ENCODE measurements around the gene CCDC187. TPM values are rescaled to one million over a fixed set of nuclear protein-coding genes. Genes with fewer than 3 reads are reported as not detected.

Gene CCDC187
- total and polyA plus RNA-seq, 2 of the 13 experiments (the other 11 are each of a cell fraction or from before 2014, with no cell fraction given): 0.03 to 0.13 TPM

DNA sequence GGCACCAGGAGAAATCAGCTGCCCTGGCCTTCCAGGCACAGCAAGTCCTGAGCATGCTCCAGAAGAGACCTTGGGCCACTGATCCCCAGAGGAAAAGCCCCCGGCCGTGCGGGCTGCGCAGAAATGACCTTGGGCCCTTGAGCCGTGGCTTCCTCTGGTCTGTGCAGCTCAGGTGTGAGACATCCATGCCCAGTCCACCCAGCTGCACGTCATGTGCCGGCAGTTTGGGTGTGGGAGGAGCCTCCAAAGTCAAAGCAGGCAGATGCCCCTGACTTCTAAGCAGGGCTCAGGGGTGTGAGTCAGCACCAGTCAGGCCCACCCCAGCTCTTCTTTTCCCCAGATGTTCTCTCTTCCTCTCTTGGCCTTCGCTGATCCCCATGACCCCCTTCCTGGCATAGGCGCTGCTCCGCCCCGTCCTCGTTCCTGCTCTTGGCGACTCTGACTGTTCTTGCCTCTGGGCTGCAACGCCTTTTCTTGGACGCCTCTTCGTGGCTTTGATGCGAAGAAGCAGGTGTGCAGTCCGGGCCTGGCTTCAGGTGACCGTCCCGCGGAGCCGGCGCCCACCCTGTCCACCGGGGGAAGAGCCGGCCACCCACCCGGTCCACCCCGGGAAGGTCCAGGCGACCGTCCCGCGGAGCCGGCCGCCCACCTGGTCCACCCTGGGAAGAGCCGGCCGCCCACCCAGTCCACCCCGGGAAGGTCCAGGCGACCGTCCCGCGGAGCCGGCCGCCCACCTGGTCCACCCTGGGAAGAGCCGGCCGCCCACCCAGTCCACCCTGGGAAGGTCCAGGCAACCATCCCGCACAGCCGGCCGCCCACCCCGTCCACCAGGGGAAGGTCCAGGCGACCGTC lies 52.4 kb downstream of the CCDC187 start (continued):
- TF ChIP-seq, protein P1, sequence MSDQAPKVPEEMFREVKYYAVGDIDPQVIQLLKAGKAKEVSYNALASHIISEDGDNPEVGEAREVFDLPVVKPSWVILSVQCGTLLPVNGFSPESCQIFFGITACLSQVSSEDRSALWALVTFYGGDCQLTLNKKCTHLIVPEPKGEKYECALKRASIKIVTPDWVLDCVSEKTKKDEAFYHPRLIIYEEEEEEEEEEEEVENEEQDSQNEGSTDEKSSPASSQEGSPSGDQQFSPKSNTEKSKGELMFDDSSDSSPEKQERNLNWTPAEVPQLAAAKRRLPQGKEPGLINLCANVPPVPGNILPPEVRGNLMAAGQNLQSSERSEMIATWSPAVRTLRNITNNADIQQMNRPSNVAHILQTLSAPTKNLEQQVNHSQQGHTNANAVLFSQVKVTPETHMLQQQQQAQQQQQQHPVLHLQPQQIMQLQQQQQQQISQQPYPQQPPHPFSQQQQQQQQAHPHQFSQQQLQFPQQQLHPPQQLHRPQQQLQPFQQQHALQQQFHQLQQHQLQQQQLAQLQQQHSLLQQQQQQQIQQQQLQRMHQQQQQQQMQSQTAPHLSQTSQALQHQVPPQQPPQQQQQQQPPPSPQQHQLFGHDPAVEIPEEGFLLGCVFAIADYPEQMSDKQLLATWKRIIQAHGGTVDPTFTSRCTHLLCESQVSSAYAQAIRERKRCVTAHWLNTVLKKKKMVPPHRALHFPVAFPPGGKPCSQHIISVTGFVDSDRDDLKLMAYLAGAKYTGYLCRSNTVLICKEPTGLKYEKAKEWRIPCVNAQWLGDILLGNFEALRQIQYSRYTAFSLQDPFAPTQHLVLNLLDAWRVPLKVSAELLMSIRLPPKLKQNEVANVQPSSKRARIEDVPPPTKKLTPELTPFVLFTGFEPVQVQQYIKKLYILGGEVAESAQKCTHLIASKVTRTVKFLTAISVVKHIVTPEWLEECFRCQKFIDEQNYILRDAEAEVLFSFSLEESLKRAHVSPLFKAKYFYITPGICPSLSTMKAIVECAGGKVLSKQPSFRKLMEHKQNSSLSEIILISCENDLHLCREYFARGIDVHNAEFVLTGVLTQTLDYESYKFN (CRISPR knock-in tag; conservative IDR thresholded peaks at IDR 0.05): peak; percentile 63
- TF ChIP-seq NR1H2 (CRISPR knock-in tag; IDR thresholded peaks at IDR 0.05; ENCODE audit: borderline replicate concordance, low read depth): no peak
- TF ChIP-seq, protein P2, sequence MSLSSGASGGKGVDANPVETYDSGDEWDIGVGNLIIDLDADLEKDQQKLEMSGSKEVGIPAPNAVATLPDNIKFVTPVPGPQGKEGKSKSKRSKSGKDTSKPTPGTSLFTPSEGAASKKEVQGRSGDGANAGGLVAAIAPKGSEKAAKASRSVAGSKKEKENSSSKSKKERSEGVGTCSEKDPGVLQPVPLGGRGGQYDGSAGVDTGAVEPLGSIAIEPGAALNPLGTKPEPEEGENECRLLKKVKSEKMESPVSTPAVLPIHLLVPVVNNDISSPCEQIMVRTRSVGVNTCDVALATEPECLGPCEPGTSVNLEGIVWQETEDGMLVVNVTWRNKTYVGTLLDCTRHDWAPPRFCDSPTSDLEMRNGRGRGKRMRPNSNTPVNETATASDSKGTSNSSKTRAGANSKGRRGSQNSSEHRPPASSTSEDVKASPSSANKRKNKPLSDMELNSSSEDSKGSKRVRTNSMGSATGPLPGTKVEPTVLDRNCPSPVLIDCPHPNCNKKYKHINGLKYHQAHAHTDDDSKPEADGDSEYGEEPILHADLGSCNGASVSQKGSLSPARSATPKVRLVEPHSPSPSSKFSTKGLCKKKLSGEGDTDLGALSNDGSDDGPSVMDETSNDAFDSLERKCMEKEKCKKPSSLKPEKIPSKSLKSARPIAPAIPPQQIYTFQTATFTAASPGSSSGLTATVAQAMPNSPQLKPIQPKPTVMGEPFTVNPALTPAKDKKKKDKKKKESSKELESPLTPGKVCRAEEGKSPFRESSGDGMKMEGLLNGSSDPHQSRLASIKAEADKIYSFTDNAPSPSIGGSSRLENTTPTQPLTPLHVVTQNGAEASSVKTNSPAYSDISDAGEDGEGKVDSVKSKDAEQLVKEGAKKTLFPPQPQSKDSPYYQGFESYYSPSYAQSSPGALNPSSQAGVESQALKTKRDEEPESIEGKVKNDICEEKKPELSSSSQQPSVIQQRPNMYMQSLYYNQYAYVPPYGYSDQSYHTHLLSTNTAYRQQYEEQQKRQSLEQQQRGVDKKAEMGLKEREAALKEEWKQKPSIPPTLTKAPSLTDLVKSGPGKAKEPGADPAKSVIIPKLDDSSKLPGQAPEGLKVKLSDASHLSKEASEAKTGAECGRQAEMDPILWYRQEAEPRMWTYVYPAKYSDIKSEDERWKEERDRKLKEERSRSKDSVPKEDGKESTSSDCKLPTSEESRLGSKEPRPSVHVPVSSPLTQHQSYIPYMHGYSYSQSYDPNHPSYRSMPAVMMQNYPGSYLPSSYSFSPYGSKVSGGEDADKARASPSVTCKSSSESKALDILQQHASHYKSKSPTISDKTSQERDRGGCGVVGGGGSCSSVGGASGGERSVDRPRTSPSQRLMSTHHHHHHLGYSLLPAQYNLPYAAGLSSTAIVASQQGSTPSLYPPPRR (CRISPR knock-in tag; IDR thresholded peaks at IDR 0.05; ENCODE audit: borderline replicate concordance): peak; percentile 52; the same call in 1 of the 2 replicates
- TF ChIP-seq, protein P3, sequence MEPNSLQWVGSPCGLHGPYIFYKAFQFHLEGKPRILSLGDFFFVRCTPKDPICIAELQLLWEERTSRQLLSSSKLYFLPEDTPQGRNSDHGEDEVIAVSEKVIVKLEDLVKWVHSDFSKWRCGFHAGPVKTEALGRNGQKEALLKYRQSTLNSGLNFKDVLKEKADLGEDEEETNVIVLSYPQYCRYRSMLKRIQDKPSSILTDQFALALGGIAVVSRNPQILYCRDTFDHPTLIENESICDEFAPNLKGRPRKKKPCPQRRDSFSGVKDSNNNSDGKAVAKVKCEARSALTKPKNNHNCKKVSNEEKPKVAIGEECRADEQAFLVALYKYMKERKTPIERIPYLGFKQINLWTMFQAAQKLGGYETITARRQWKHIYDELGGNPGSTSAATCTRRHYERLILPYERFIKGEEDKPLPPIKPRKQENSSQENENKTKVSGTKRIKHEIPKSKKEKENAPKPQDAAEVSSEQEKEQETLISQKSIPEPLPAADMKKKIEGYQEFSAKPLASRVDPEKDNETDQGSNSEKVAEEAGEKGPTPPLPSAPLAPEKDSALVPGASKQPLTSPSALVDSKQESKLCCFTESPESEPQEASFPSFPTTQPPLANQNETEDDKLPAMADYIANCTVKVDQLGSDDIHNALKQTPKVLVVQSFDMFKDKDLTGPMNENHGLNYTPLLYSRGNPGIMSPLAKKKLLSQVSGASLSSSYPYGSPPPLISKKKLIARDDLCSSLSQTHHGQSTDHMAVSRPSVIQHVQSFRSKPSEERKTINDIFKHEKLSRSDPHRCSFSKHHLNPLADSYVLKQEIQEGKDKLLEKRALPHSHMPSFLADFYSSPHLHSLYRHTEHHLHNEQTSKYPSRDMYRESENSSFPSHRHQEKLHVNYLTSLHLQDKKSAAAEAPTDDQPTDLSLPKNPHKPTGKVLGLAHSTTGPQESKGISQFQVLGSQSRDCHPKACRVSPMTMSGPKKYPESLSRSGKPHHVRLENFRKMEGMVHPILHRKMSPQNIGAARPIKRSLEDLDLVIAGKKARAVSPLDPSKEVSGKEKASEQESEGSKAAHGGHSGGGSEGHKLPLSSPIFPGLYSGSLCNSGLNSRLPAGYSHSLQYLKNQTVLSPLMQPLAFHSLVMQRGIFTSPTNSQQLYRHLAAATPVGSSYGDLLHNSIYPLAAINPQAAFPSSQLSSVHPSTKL (CRISPR knock-in tag; IDR thresholded peaks at IDR 0.05): peak; percentile 42; the same call in 1 of the 2 replicates
- TF ChIP-seq SOX6 (IDR thresholded peaks at IDR 0.05): no peak
- TF ChIP-seq SOX6 (CRISPR knock-in tag; IDR thresholded peaks at IDR 0.05): no peak
- no peak for TF ChIP-seq KLF11 (CRISPR knock-in tag; IDR thresholded peaks at IDR 0.05)
- TF ChIP-seq LCORL (IDR thresholded peaks at IDR 0.05): no peak
- peak; percentile 49; the same call in 1 of the 2 replicates for TF ChIP-seq LCORL (CRISPR knock-in tag; IDR thresholded peaks at IDR 0.05)
- TF ChIP-seq, protein P4, sequence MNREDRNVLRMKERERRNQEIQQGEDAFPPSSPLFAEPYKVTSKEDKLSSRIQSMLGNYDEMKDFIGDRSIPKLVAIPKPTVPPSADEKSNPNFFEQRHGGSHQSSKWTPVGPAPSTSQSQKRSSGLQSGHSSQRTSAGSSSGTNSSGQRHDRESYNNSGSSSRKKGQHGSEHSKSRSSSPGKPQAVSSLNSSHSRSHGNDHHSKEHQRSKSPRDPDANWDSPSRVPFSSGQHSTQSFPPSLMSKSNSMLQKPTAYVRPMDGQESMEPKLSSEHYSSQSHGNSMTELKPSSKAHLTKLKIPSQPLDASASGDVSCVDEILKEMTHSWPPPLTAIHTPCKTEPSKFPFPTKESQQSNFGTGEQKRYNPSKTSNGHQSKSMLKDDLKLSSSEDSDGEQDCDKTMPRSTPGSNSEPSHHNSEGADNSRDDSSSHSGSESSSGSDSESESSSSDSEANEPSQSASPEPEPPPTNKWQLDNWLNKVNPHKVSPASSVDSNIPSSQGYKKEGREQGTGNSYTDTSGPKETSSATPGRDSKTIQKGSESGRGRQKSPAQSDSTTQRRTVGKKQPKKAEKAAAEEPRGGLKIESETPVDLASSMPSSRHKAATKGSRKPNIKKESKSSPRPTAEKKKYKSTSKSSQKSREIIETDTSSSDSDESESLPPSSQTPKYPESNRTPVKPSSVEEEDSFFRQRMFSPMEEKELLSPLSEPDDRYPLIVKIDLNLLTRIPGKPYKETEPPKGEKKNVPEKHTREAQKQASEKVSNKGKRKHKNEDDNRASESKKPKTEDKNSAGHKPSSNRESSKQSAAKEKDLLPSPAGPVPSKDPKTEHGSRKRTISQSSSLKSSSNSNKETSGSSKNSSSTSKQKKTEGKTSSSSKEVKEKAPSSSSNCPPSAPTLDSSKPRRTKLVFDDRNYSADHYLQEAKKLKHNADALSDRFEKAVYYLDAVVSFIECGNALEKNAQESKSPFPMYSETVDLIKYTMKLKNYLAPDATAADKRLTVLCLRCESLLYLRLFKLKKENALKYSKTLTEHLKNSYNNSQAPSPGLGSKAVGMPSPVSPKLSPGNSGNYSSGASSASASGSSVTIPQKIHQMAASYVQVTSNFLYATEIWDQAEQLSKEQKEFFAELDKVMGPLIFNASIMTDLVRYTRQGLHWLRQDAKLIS (CRISPR knock-in tag; IDR thresholded peaks at IDR 0.05): no peak
- peak; percentile 67; the same call in 1 of the 2 replicates for TF ChIP-seq HDAC1 (CRISPR knock-in tag; IDR thresholded peaks at IDR 0.05)
- no peak for TF ChIP-seq NR3C1 (CRISPR knock-in tag; IDR thresholded peaks at IDR 0.05)
- no peak for TF ChIP-seq POLR2A (IDR thresholded peaks at IDR 0.05; ENCODE audit: insufficient read depth in 1 of 2, low read depth in 2 of 2, low read length in 2 of 2)
